Peyer's patch (tissue), 4 donors: ENCODE measurements around the gene TDRD7.

Source experiments
- POLR2A ChIP-seq, 2 donors: fragments of 450-650 bp; IDR thresholded peaks; one replicate each; pipeline ENCODE4 v1.5.1; 2017; ENCODE audit warnings: antibody characterized with exemption in 2 of 2, mild to moderate bottlenecking in 2 of 2, moderate library complexity in 2 of 2
- TF ChIP-seq, protein P1 (sequence below), 6 experiments: fragments of 450-650 bp in 4 of 6; fragments of 200-600 bp in 2 of 6; sonication (generic) in 1 of 6; IDR thresholded peaks; one replicate each; pipeline ENCODE4 v1.5.1; 2017 to 2019; ENCODE audit warnings: antibody characterized with exemption in 6 of 6, mild to moderate bottlenecking in 3 of 6, moderate library complexity in 1 of 6

DNA sequence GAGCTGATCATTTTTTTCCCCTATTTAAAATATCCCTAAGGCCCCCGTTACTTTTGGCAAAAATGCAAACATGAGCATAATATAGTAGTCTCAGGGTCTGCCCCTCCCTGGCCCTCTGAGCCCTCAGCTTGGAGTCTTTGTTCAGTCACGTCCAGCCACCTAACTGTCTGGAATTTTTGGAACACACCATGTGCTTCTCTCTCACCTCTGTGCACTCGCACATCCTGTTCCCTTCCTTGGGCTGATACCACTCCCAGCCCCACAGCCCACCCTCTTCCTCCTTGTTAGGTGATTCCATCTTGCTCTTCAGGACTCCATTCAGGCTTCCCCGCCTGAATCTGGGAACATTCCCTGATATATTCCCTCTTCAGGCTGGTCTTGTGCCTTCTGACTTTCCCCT, 16.0 kb downstream of the TDRD7 start:
- TF ChIP-seq, protein P1, sequence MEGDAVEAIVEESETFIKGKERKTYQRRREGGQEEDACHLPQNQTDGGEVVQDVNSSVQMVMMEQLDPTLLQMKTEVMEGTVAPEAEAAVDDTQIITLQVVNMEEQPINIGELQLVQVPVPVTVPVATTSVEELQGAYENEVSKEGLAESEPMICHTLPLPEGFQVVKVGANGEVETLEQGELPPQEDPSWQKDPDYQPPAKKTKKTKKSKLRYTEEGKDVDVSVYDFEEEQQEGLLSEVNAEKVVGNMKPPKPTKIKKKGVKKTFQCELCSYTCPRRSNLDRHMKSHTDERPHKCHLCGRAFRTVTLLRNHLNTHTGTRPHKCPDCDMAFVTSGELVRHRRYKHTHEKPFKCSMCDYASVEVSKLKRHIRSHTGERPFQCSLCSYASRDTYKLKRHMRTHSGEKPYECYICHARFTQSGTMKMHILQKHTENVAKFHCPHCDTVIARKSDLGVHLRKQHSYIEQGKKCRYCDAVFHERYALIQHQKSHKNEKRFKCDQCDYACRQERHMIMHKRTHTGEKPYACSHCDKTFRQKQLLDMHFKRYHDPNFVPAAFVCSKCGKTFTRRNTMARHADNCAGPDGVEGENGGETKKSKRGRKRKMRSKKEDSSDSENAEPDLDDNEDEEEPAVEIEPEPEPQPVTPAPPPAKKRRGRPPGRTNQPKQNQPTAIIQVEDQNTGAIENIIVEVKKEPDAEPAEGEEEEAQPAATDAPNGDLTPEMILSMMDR (IDR thresholded peaks at IDR 0.05) = no peak
- no peak for TF ChIP-seq POLR2A (IDR thresholded peaks at IDR 0.05)
